Keratinocyte (primary cell): ENCODE data around the gene SGIP1. TPM values are rescaled to one million over a fixed set of nuclear protein-coding genes. Genes with fewer than 3 reads are reported as not detected.

Source experiments
- DNase-seq: peaks from one replicate; pipeline ENCODE4 v3.0.0-alpha.2; 2011; ENCODE audit warnings: low read depth, missing footprints, low spot score
- FAIRE-seq: peaks from 2 replicates; lab custom pipeline; 2011; peaks lifted over from hg19 to GRCh38; lab: Jason Lieb, UNC
- H2AFZ ChIP-seq: 2 replicates; pipeline ENCODE4 v1.6.0; 2012; ENCODE audit warnings: low read length, control low read depth, inconsistent platforms; ENCODE audit not compliant: control insufficient read depth
- H3K27ac ChIP-seq: 2 replicates; pipeline ENCODE4 v1.5.1; 2011; ENCODE audit warnings: low read length; ENCODE audit not compliant: control insufficient read depth, insufficient read depth
- H3K27me3 ChIP-seq: 3 replicates; pipeline ENCODE4 v1.6.0; 2011; ENCODE audit warnings: low read length; ENCODE audit not compliant: control insufficient read depth, insufficient read depth; ENCODE audit errors: extremely low read depth
- H3K36me3 ChIP-seq, 2 experiments: 2 replicates in 1 of 2; 3 replicates in 1 of 2; pipeline ENCODE4 v1.5.1; 2011; ENCODE audit warnings: low read length in 2 of 2, mild to moderate bottlenecking in 1 of 2; ENCODE audit not compliant: control insufficient read depth in 2 of 2, insufficient read depth in 2 of 2; ENCODE audit errors: extremely low read depth in 1 of 2
- H3K4me1 ChIP-seq: 3 replicates; pipeline ENCODE4 v1.5.1; 2011; ENCODE audit warnings: low read length; ENCODE audit not compliant: control insufficient read depth, insufficient read depth; ENCODE audit errors: extremely low read depth
- H3K4me2 ChIP-seq: 3 replicates; pipeline ENCODE4 v1.6.0; 2011; ENCODE audit warnings: low read depth, low read length; ENCODE audit not compliant: control insufficient read depth, insufficient read depth; ENCODE audit errors: extremely low read depth
- H3K4me3 ChIP-seq, 3 experiments: fragments of 200-600 bp in 1 of 3; sonication (generic) in 1 of 3; 2 replicates in 2 of 3; 3 replicates in 1 of 3; pipeline ENCODE4 v1.5.1; 2011 to 2016; ENCODE audit warnings: low read length in 3 of 3, mild to moderate bottlenecking in 3 of 3, control low read depth in 2 of 3, inconsistent platforms in 1 of 3, low read depth in 1 of 3, mixed read lengths in 1 of 3, mixed run types in 1 of 3, moderate library complexity in 1 of 3; ENCODE audit not compliant: control insufficient read depth in 2 of 3, insufficient read depth in 2 of 3; ENCODE audit errors: extremely low read depth in 1 of 3
- H3K79me2 ChIP-seq: 2 replicates; pipeline ENCODE4 v1.6.0; 2012; ENCODE audit warnings: low read length; ENCODE audit not compliant: control insufficient read depth, insufficient read depth
- H3K9ac ChIP-seq: 3 replicates; pipeline ENCODE4 v1.6.0; 2011; ENCODE audit warnings: low read length; ENCODE audit not compliant: control insufficient read depth, insufficient read depth; ENCODE audit errors: extremely low read depth
- H3K9me1 ChIP-seq: 3 replicates; pipeline ENCODE4 v1.6.0; 2011; ENCODE audit warnings: low read length; ENCODE audit not compliant: control insufficient read depth, insufficient read depth; ENCODE audit errors: extremely low read depth
- H3K9me3 ChIP-seq: 2 replicates; pipeline ENCODE4 v1.5.1; 2012; ENCODE audit warnings: low read depth, low read length; ENCODE audit not compliant: control insufficient read depth
- H4K20me1 ChIP-seq: 3 replicates; pipeline ENCODE4 v1.6.0; 2011; ENCODE audit warnings: low read length; ENCODE audit not compliant: control insufficient read depth, insufficient read depth; ENCODE audit errors: extremely low read depth
- CTCF ChIP-seq, 3 experiments: IDR thresholded peaks in 1 of 3; conservative IDR thresholded peaks in 1 of 3; optimal IDR thresholded peaks in 1 of 3; 2 replicates in 2 of 3; 3 replicates in 1 of 3; pipeline versions ENCODE3 to v1.5.1; 2011; ENCODE audit warnings: low read length in 3 of 3, mild to moderate bottlenecking in 3 of 3, moderate library complexity in 2 of 3, control low read depth in 1 of 3, inconsistent platforms in 1 of 3; ENCODE audit not compliant: insufficient read depth in 2 of 3; ENCODE audit errors: extremely low read depth in 1 of 3
- EZH2 ChIP-seq: IDR thresholded peaks from one replicate; pipeline ENCODE4 v1.6.1; 2012; ENCODE audit warnings: inconsistent platforms, mild to moderate bottlenecking, low read length, moderate library complexity
- dilution Hi-C: fragments of 300-500 bp; cut with MboI; formaldehyde crosslinking; loops from one replicate; pipeline ENCODE4 v1.7.0; 2020; ENCODE audit warnings: low sequenced_read_pairs; ENCODE audit not compliant: extremely low pct_ligation_motif_present
- polyA plus RNA-seq, 5 experiments: library from polyadenylated mRNA; depleted of rRNA in 3 of 5; stranded (reverse) in 3 of 5; stranded (forward) in 1 of 5; unstranded in 1 of 5; fragments of >200 nt; gene quantifications; 1 replicate in 1 of 5; 2 replicates in 3 of 5; 3 replicates in 1 of 5; pipeline versions ENCODE4 v1.2.1 to v1.2.3, GENCODE V29; 2011 to 2012; ENCODE audit warnings: missing spikeins in 2 of 5, low read depth in 1 of 5, low replicate concordance in 1 of 5

SGIP1 gene
- polyA plus RNA-seq, 1 donor (not counting 4 experiments of a cell fraction or from before 2014, with no cell fraction given), result 0.05 TPM

- H3K9me1 ChIP-seq, result no peaks in the 10 kb centered on the region
- H3K36me3 ChIP-seq, result no peaks in the 10 kb centered on the region
- no peaks in the 10 kb centered on the region for H3K4me1 ChIP-seq
- no peak overlapping the region for H3K4me3 ChIP-seq
- dilution Hi-C loops, result no loop called here
- TF ChIP-seq EZH2, result no peak
- TF ChIP-seq CTCF (optimal IDR thresholded peaks at IDR 0.05 in 1 of 3, IDR thresholded peaks at IDR 0.05 in 1 of 3, conservative IDR thresholded peaks at IDR 0.05 in 1 of 3; ENCODE audit: extremely low read depth in 1 of 3, insufficient read depth in 2 of 3, low read length in 3 of 3), result no peak
- FAIRE-seq (no peak), DNase-seq (no peak)
- H3K4me2 ChIP-seq, result no peak overlapping the region
- H3K27ac ChIP-seq, result no peak overlapping the region
- no peaks in the 10 kb centered on the region for H4K20me1 ChIP-seq
- H3K27me3 ChIP-seq, result peaks cover 3% of the 10 kb centered on the region
- H3K79me2 ChIP-seq, result no peaks in the 10 kb centered on the region
- no peaks in the 10 kb centered on the region for H3K9me3 ChIP-seq
- H3K9ac ChIP-seq, result no peak overlapping the region
- H2AFZ ChIP-seq, result no peak overlapping the region
Observed at GRCh38 chr1:66497910-66498309, 36.0 kb upstream of the SGIP1 start.

- no peaks in the 10 kb centered on the region for H3K9me1 ChIP-seq
Observed at GRCh38 chr1:66500301-66500700, 33.7 kb upstream of the SGIP1 start.

More at GRCh38 chr1:66500301-66500700, 33.7 kb upstream of the SGIP1 start:
- no peak overlapping the region for H3K4me3 ChIP-seq
- H2AFZ ChIP-seq, result no peak overlapping the region
- TF ChIP-seq EZH2 (no peak), CTCF (optimal IDR thresholded peaks at IDR 0.05 in 1 of 3, IDR thresholded peaks at IDR 0.05 in 1 of 3, conservative IDR thresholded peaks at IDR 0.05 in 1 of 3; ENCODE audit: extremely low read depth in 1 of 3, insufficient read depth in 2 of 3, low read length in 3 of 3) (no peak)
- no peak for FAIRE-seq
- H3K27ac ChIP-seq, result no peak overlapping the region
- H3K36me3 ChIP-seq, result no peaks in the 10 kb centered on the region
- H4K20me1 ChIP-seq, result no peaks in the 10 kb centered on the region
- DNase-seq, result no peak
- H3K4me1 ChIP-seq, result no peaks in the 10 kb centered on the region
- peaks cover 3% of the 10 kb centered on the region for H3K27me3 ChIP-seq
- no peaks in the 10 kb centered on the region for H3K9me3 ChIP-seq
- H3K4me2 ChIP-seq, result no peak overlapping the region
- no peak overlapping the region for H3K9ac ChIP-seq
- no peaks in the 10 kb centered on the region for H3K79me2 ChIP-seq
- dilution Hi-C loops, result no loop called here
